RWPE2 (cell line): ENCODE results near the gene OBP2B.
"Not testable (repeated sequence)": the region's sequence is repeated elsewhere in the genome, so short reads cannot be mapped to it uniquely, and the experiment has no call there.

Source experiments
- ATAC-seq: fragments of 200-7000 bp; cut with Tn5 transposase; 3 replicates; pipeline ENCODE4 v1.9.1; 2021; ENCODE audit warnings: low read depth
- DNase-seq: peaks from one replicate; pipeline ENCODE4 v3.0.0-alpha.2; 2020; ENCODE audit warnings: low spot score
- H3K27ac ChIP-seq: fragments of 450-650 bp; 2 replicates; pipeline ENCODE4 v1.5.1; 2017; ENCODE audit warnings: mild to moderate bottlenecking; ENCODE audit not compliant: poor library complexity, severe bottlenecking
- H3K27me3 ChIP-seq: fragments of 250-450 bp; sonication (Bioruptor Pico); 2 replicates; pipeline ENCODE4 v1.5.1; 2021; ENCODE audit warnings: mild to moderate bottlenecking, moderate library complexity; ENCODE audit not compliant: insufficient read depth, poor library complexity, severe bottlenecking
- H3K36me3 ChIP-seq: fragments of 250-450 bp; sonication (Bioruptor Pico); 2 replicates; pipeline ENCODE4 v1.5.1; 2020; ENCODE audit warnings: low read depth, mild to moderate bottlenecking, moderate library complexity
- H3K4me1 ChIP-seq: fragments of 250-450 bp; sonication (Bioruptor Pico); 2 replicates; pipeline ENCODE4 v1.5.1; 2021; ENCODE audit warnings: mild to moderate bottlenecking, moderate library complexity; ENCODE audit not compliant: insufficient read depth, poor library complexity, severe bottlenecking
- H3K4me3 ChIP-seq: fragments of 250-450 bp; sonication (Bioruptor Pico); 2 replicates; pipeline ENCODE4 v1.5.1; 2021; ENCODE audit warnings: mild to moderate bottlenecking, moderate library complexity; ENCODE audit not compliant: severe bottlenecking
- H3K9me3 ChIP-seq: fragments of 250-450 bp; sonication (Bioruptor Pico); 2 replicates; pipeline ENCODE4 v1.5.1; 2021; ENCODE audit warnings: mild to moderate bottlenecking, moderate library complexity; ENCODE audit not compliant: severe bottlenecking
- TF ChIP-seq, protein P1 (sequence below): fragments of 450-650 bp; IDR thresholded peaks from one replicate; pipeline ENCODE4 v1.5.1; 2017; ENCODE audit warnings: mild to moderate bottlenecking, moderate library complexity; ENCODE audit not compliant: poor library complexity, severe bottlenecking

The OBP2B gene

DNA sequence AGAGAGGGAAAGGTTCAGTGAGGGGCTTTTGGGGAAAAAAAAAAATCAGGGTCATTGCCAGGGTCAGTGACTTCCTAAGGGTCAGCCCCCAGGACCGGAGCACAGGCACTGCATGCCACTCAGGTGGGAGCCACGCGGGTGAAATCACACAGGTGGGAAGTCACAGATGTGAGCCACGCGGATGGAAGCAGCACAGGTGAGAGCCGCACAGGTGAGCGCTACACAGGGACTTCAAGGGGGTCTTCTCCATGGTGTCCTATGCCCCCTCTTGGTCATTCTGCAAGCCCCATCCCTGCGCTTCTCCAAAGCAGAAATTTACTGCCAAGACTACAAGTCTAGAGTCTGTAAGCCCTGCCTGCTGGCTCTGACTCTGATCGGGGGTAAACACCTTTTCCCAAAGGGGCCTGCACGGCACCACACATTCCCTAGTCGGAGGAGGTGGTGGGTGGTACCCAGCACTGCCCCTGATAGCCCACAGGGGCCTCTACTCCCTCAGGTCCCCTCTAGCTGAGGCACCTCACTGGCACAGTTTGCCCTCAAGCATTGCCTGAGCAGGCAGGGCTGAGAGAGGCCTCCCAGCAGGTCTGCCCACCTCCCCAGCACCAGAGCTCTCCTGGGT is 18.3 kb upstream of the OBP2B start:
- DNase-seq: no peak
- H3K27me3 ChIP-seq: no peaks in the 10 kb centered on the region
- peak; percentile 29; the same call in 1 of the 3 replicates for ATAC-seq

DNA sequence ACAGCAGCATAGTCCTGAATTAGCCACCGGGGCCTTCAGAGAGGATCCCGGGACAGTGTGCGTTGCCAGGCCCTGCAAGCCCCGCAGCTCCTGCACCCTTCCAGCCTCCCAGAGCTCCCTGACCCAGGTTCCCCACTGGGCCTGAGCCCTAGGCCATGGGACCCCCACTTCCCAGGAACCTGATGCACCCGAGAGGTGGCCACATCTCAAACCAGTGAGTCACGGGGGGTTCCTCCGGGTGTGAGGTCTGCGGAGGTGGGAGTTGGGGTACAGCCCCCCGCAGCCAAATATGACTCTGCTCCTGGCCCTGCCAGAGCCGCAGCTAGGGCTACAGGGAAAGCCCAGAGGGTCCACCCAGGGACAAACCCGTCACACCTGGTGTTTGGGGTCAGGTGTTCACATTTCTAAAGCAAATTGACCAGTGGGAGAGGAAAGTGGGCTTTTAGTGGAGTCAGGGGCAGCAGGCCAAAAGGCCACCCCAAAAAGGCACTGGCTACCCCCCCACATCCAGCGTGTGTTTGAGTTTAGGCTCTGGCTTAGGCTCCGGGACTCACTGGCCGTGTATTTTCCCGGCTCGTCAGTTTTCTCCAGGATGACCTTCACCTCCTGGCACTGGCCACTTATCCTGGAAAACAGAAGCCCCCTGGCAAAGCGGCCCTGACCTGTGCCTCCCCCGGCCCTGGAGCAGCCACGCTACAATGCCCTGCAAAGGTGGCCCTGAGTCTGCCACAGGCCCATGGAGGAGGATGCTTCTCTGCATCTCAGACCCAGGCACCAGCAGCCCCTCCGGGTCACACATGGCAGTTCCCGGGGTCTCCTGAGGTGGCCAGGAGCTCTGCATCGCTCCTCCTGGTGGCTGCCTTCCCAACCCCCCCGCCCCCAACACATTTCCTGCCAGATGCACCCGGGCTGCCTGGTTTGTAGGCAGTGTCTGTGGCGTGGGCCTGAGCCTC is 17.4 kb upstream of the OBP2B start:
- no peaks in the 10 kb centered on the region for H3K27me3 ChIP-seq
- H3K27ac ChIP-seq: no peak overlapping the region
- ATAC-seq: no peak
- no peak for DNase-seq
- no peak overlapping the region for H3K4me3 ChIP-seq
- no peaks in the 10 kb centered on the region for H3K36me3 ChIP-seq
- H3K9me3 ChIP-seq: no peaks in the 10 kb centered on the region
- no peaks in the 10 kb centered on the region for H3K4me1 ChIP-seq
- TF ChIP-seq, protein P1, sequence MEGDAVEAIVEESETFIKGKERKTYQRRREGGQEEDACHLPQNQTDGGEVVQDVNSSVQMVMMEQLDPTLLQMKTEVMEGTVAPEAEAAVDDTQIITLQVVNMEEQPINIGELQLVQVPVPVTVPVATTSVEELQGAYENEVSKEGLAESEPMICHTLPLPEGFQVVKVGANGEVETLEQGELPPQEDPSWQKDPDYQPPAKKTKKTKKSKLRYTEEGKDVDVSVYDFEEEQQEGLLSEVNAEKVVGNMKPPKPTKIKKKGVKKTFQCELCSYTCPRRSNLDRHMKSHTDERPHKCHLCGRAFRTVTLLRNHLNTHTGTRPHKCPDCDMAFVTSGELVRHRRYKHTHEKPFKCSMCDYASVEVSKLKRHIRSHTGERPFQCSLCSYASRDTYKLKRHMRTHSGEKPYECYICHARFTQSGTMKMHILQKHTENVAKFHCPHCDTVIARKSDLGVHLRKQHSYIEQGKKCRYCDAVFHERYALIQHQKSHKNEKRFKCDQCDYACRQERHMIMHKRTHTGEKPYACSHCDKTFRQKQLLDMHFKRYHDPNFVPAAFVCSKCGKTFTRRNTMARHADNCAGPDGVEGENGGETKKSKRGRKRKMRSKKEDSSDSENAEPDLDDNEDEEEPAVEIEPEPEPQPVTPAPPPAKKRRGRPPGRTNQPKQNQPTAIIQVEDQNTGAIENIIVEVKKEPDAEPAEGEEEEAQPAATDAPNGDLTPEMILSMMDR: no peak

More for the DNA sequence above, 18.3 kb upstream of the OBP2B start:
- H3K36me3 ChIP-seq: no peaks in the 10 kb centered on the region
- H3K4me3 ChIP-seq: no peak overlapping the region
- H3K27ac ChIP-seq: no peak overlapping the region
- TF ChIP-seq, protein P1: no peak
- no peaks in the 10 kb centered on the region for H3K4me1 ChIP-seq
- no peaks in the 10 kb centered on the region for H3K9me3 ChIP-seq

GRCh38 chr9:133225171-133226011 is 16.3 kb upstream of the OBP2B start:
- DNase-seq: no peak
- Histone ChIP-seq H3K4me3 (no peak overlapping the region), H3K9me3 (no peaks in the 10 kb centered on the region), H3K36me3 (no peaks in the 10 kb centered on the region), H3K27me3 (no peaks in the 10 kb centered on the region), H3K4me1 (no peaks in the 10 kb centered on the region), H3K27ac (no peak overlapping the region)
- TF ChIP-seq, protein P1: no peak
- no peak for ATAC-seq

GRCh38 chr9:133224762-133225161 is 15.7 kb upstream of the OBP2B start:
- ATAC-seq: no peak
- no peaks in the 10 kb centered on the region for H3K9me3 ChIP-seq
- no peak for DNase-seq
- H3K27me3 ChIP-seq: no peaks in the 10 kb centered on the region
- H3K27ac ChIP-seq: no peak overlapping the region
- TF ChIP-seq, protein P1: no peak
- no peaks in the 10 kb centered on the region for H3K4me1 ChIP-seq
- H3K4me3 ChIP-seq: no peak overlapping the region
- no peaks in the 10 kb centered on the region for H3K36me3 ChIP-seq

GRCh38 chr9:133223159-133223756 is 14.2 kb upstream of the OBP2B start:
- H3K9me3 ChIP-seq, H3K27ac ChIP-seq, H3K36me3 ChIP-seq, DNase-seq, H3K4me1 ChIP-seq, H3K4me3 ChIP-seq, ATAC-seq, H3K27me3 ChIP-seq: not testable (repeated sequence)

DNA sequence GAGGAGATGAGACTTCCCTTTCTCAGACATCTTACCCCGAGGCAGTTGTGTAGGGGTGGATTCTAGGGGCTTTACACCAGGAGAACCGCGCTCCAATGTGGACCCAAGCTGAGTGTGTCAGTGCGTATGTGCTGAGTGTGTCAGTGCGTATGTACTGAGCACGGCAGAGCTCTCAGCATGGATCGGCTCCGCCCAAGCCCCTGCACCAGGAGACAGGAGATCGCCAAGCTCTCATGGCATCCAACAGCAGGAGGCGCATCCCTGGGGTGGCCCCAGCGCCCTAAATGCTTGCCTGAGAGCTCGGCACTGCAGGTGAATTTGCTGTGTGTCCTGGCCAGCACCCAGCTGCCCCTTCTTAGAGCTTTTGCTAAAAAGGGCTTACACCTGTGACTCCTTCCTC is 12.9 kb upstream of the OBP2B start:
- not testable (repeated sequence) for H3K36me3 ChIP-seq, DNase-seq, H3K4me3 ChIP-seq, H3K27me3 ChIP-seq, H3K4me1 ChIP-seq, H3K9me3 ChIP-seq, H3K27ac ChIP-seq, ATAC-seq
